ENCODE results near the gene BCORL1.

BCORL1 gene

GRCh38 chrX:130049821-130050220, 67.4 kb downstream of the BCORL1 start:
- Histone ChIP-seq H3K27me3 (ENCODE audit: low read depth, low read length) (no peaks in the 10 kb centered on the region), H3K4me2 (ENCODE audit: low read length) (no peak overlapping the region), H2AFZ (ENCODE audit: low read depth, low read length) (no peak overlapping the region), H3K9me3 (ENCODE audit: insufficient read depth, low read length) (no peaks in the 10 kb centered on the region), H3K27ac (ENCODE audit: low read length) (no peak overlapping the region), H3K4me3 (ENCODE audit: low read length) (no peak overlapping the region), H4K20me1 (ENCODE audit: insufficient read depth, low read length) (no peaks in the 10 kb centered on the region), H3K79me2 (ENCODE audit: low read length) (no peaks in the 10 kb centered on the region), H3K9ac (ENCODE audit: low read length) (no peak overlapping the region), H3K4me1 (ENCODE audit: low read length) (no peaks in the 10 kb centered on the region), H3K36me3 (replicated peaks; ENCODE audit: low read depth, low read length) (peaks cover 38% of the 10 kb centered on the region)
- TF ChIP-seq CTCF (IDR thresholded peaks at IDR 0.05; ENCODE audit: low read depth, low read length), result no peak
- no peak for TF ChIP-seq EZH2phosphoT487 (IDR thresholded peaks at IDR 0.05; ENCODE audit: low read depth)

GRCh38 chrX:130051176-130051845, 68.9 kb downstream of the BCORL1 start:
- TF ChIP-seq CTCF (IDR thresholded peaks at IDR 0.05; ENCODE audit: low read depth, low read length) (no peak), EZH2phosphoT487 (IDR thresholded peaks at IDR 0.05; ENCODE audit: low read depth) (no peak)
- Histone ChIP-seq H4K20me1 (ENCODE audit: insufficient read depth, low read length) (no peaks in the 10 kb centered on the region), H3K4me1 (ENCODE audit: low read length) (no peaks in the 10 kb centered on the region), H3K4me2 (ENCODE audit: low read length) (no peak overlapping the region), H3K4me3 (ENCODE audit: low read length) (no peak overlapping the region), H2AFZ (ENCODE audit: low read depth, low read length) (no peak overlapping the region), H3K9me3 (ENCODE audit: insufficient read depth, low read length) (no peaks in the 10 kb centered on the region), H3K36me3 (replicated peaks; ENCODE audit: low read depth, low read length) (peaks cover 33% of the 10 kb centered on the region), H3K9ac (ENCODE audit: low read length) (no peak overlapping the region), H3K79me2 (ENCODE audit: low read length) (no peaks in the 10 kb centered on the region), H3K27ac (ENCODE audit: low read length) (no peak overlapping the region), H3K27me3 (ENCODE audit: low read depth, low read length) (no peaks in the 10 kb centered on the region)

- Histone ChIP-seq H3K27ac (ENCODE audit: low read length) (no peak overlapping the region), H3K36me3 (replicated peaks; ENCODE audit: low read depth, low read length) (peaks cover 18% of the 10 kb centered on the region), H3K79me2 (ENCODE audit: low read length) (no peaks in the 10 kb centered on the region), H3K9ac (ENCODE audit: low read length) (no peak overlapping the region), H3K4me1 (ENCODE audit: low read length) (peaks cover 4% of the 10 kb centered on the region), H3K9me3 (ENCODE audit: insufficient read depth, low read length) (no peaks in the 10 kb centered on the region), H4K20me1 (ENCODE audit: insufficient read depth, low read length) (no peaks in the 10 kb centered on the region), H2AFZ (ENCODE audit: low read depth, low read length) (no peak overlapping the region), H3K4me2 (ENCODE audit: low read length) (no peak overlapping the region), H3K27me3 (ENCODE audit: low read depth, low read length) (no peaks in the 10 kb centered on the region), H3K4me3 (ENCODE audit: low read length) (no peak overlapping the region)
- no peak for TF ChIP-seq EZH2phosphoT487 (IDR thresholded peaks at IDR 0.05; ENCODE audit: low read depth)
- TF ChIP-seq CTCF (IDR thresholded peaks at IDR 0.05; ENCODE audit: low read depth, low read length), result no peak
These were observed 70.8 kb downstream of the BCORL1 start for GRCh38 chrX:130053236-130053635.

GRCh38 chrX:130055103-130055502, 72.7 kb downstream of the BCORL1 start:
- Histone ChIP-seq H4K20me1 (ENCODE audit: insufficient read depth, low read length) (no peaks in the 10 kb centered on the region), H3K9me3 (ENCODE audit: insufficient read depth, low read length) (no peaks in the 10 kb centered on the region), H3K4me1 (ENCODE audit: low read length) (peaks cover 5% of the 10 kb centered on the region), H3K4me3 (ENCODE audit: low read length) (no peak overlapping the region), H2AFZ (ENCODE audit: low read depth, low read length) (no peak overlapping the region), H3K9ac (ENCODE audit: low read length) (no peak overlapping the region), H3K27me3 (ENCODE audit: low read depth, low read length) (no peaks in the 10 kb centered on the region), H3K4me2 (ENCODE audit: low read length) (no peak overlapping the region), H3K79me2 (ENCODE audit: low read length) (no peaks in the 10 kb centered on the region), H3K27ac (ENCODE audit: low read length) (no peak overlapping the region), H3K36me3 (replicated peaks; ENCODE audit: low read depth, low read length) (peaks cover 9% of the 10 kb centered on the region)
- TF ChIP-seq EZH2phosphoT487 (IDR thresholded peaks at IDR 0.05; ENCODE audit: low read depth) (no peak), CTCF (IDR thresholded peaks at IDR 0.05; ENCODE audit: low read depth, low read length) (no peak)

Data from OCI-LY3 (cell line).